MCF 10A (cell line): ENCODE data around the gene KSR1. TPM values are rescaled to one million over a fixed set of nuclear protein-coding genes. Genes with fewer than 3 reads are reported as not detected.

ENCODE experiments used
- BruUV-seq: library from RNA; stranded (reverse); fragments of 400-500 nt; replicated peaks from 2 replicates; lab custom pipeline; 2021; lab: Mats Ljungman, UMichigan
- CTCF ChIA-PET: fragments of 300-600 bp; sonication (Branson Sonifier 250); formaldehyde crosslinking; extraction: SDS; loops from one replicate; lab custom pipeline; 2021; ENCODE audit warnings: antibody characterized with exemption, inconsistent platforms; lab: Yijun Ruan, JAX
- POLR2A ChIA-PET: fragments of 300-600, 350-650 bp; sonication (Branson Sonifier 250); formaldehyde crosslinking; extraction: SDS; loops from one replicate; lab custom pipeline; 2020; ENCODE audit warnings: antibody characterized with exemption, inconsistent platforms; lab: Yijun Ruan, JAX
- DNase-seq: peaks from one replicate; pipeline ENCODE4 v3.0.0-alpha.2; 2018; ENCODE audit not compliant: unreplicated experiment
- H3K27ac Mint-ChIP-seq: one replicate; pipeline ENCODE4 v1.8.0; 2022; ENCODE audit warnings: mild to moderate bottlenecking, low read depth, mixed read lengths; ENCODE audit not compliant: unreplicated experiment
- H3K27me3 Mint-ChIP-seq: one replicate; pipeline ENCODE4 v1.8.0; 2022; ENCODE audit warnings: mixed read lengths; ENCODE audit not compliant: insufficient read depth, unreplicated experiment
- H3K36me3 Mint-ChIP-seq: one replicate; pipeline ENCODE4 v1.8.0; 2022; ENCODE audit warnings: mild to moderate bottlenecking, moderate library complexity, mixed read lengths; ENCODE audit not compliant: insufficient read depth, unreplicated experiment
- H3K4me1 Mint-ChIP-seq: one replicate; pipeline ENCODE4 v1.8.0; 2022; ENCODE audit warnings: mixed read lengths; ENCODE audit not compliant: insufficient read depth, unreplicated experiment
- H3K4me3 Mint-ChIP-seq: one replicate; pipeline ENCODE4 v1.8.0; 2022; ENCODE audit warnings: mild to moderate bottlenecking, moderate library complexity, mixed read lengths; ENCODE audit not compliant: unreplicated experiment
- H3K9me3 Mint-ChIP-seq: one replicate; pipeline ENCODE4 v1.8.0; 2022; ENCODE audit warnings: mixed read lengths; ENCODE audit not compliant: unreplicated experiment
- CTCF ChIP-seq: fragments of 200-600 bp; IDR thresholded peaks from one replicate; pipeline ENCODE4 v1.8.0; 2022; ENCODE audit warnings: antibody characterized with exemption, mild to moderate bottlenecking; ENCODE audit not compliant: unreplicated experiment
- intact Hi-C: fragments of 100-400 bp; cut with micrococcal nuclease; formaldehyde crosslinking; loops from 2 replicates; pipeline ENCODE4 v1.14.1; 2022
- total RNA-seq: library from RNA; stranded (reverse); gene quantifications from 2 replicates; pipeline ENCODE4 v1.2.3, GENCODE V29; 2022

Gene KSR1
- total RNA-seq, 1 experiment from 2014 or later = 7.2 TPM

- peak; percentile 69 for DNase-seq
- intact Hi-C loops = no loop called here
- CTCF ChIA-PET = interaction anchor here (0.5 to 1.7 kb wide), 6 partner anchors 15 to 381 kb away, joined by 3 to 6 read pairs (median 5); no protein-coding TSS in a partner anchor
- BruUV-seq = no TSS peak
- H3K27me3 Mint-ChIP-seq = peaks cover 13% of the 10 kb centered on the region
- POLR2A ChIA-PET = interaction anchor here (0.7 to 1.5 kb wide), 3 partner anchors 10 to 29 kb away, joined by 3 read pairs; no protein-coding TSS in a partner anchor
- H3K36me3 Mint-ChIP-seq = no peaks in the 10 kb centered on the region
- H3K4me1 Mint-ChIP-seq = peaks cover 19% of the 10 kb centered on the region
- H3K4me3 Mint-ChIP-seq = no peak overlapping the region
- no peaks in the 10 kb centered on the region for H3K9me3 Mint-ChIP-seq
- no peak overlapping the region for H3K27ac Mint-ChIP-seq
- TF ChIP-seq CTCF = no peak
These were observed 67.5 kb downstream of the KSR1 start for GRCh38 chr17:27523712-27524111.

- Mint-ChIP-seq H3K36me3 (no peaks in the 10 kb centered on the region), H3K4me3 (no peak overlapping the region), H3K9me3 (no peaks in the 10 kb centered on the region), H3K27ac (no peak overlapping the region), H3K27me3 (peaks cover 13% of the 10 kb centered on the region), H3K4me1 (peaks cover 24% of the 10 kb centered on the region)
- intact Hi-C loops = no loop called here
- no peak for TF ChIP-seq CTCF
- no peak for DNase-seq
- ChIA-PET POLR2A (interaction anchor here (1.2 kb wide), 1 partner anchor 11 kb away, joined by 3 read pairs; no protein-coding TSS in a partner anchor), CTCF (interaction anchor here (1.7 kb wide), 1 partner anchor 30 kb away, joined by 5 read pairs; no protein-coding TSS in a partner anchor)
- BruUV-seq = no TSS peak
These were observed 68.3 kb downstream of the KSR1 start for GRCh38 chr17:27524594-27524993.

GRCh38 chr17:27525316-27525715 lies 69.1 kb downstream of the KSR1 start:
- no peak for DNase-seq
- Mint-ChIP-seq H3K27ac (no peak overlapping the region), H3K4me3 (no peak overlapping the region), H3K27me3 (peaks cover 13% of the 10 kb centered on the region), H3K9me3 (no peaks in the 10 kb centered on the region), H3K36me3 (no peaks in the 10 kb centered on the region), H3K4me1 (peaks cover 25% of the 10 kb centered on the region)
- ChIA-PET CTCF (interaction anchor here (0.6 kb wide), 1 partner anchor 28 kb away, joined by 4 read pairs; no protein-coding TSS in a partner anchor), POLR2A (no interaction called here)
- no peak for TF ChIP-seq CTCF
- intact Hi-C loops = no loop called here
- BruUV-seq = no TSS peak

- no peaks in the 10 kb centered on the region for H3K36me3 Mint-ChIP-seq
- no peaks in the 10 kb centered on the region for H3K9me3 Mint-ChIP-seq
- POLR2A ChIA-PET = interaction anchor here (1.0 to 1.2 kb wide), 2 partner anchors 8 to 16 kb away, joined by 3 to 4 read pairs; no protein-coding TSS in a partner anchor
- H3K4me3 Mint-ChIP-seq = no peak overlapping the region
- peaks cover 30% of the 10 kb centered on the region for H3K4me1 Mint-ChIP-seq
- CTCF ChIA-PET = interaction anchor here (0.6 to 1.0 kb wide), 3 partner anchors 10 to 74 kb away, joined by 3 to 4 read pairs (median 4); no protein-coding TSS in a partner anchor
- peaks cover 13% of the 10 kb centered on the region for H3K27me3 Mint-ChIP-seq
- H3K27ac Mint-ChIP-seq = no peak overlapping the region
- intact Hi-C loops = no loop called here
- no peak for DNase-seq
- TF ChIP-seq CTCF = no peak
- BruUV-seq = no TSS peak
These were observed 69.8 kb downstream of the KSR1 start for GRCh38 chr17:27525836-27526603.
